Neural cell (in vitro differentiated cells): ENCODE data around the gene TRIO. TPM values are rescaled to one million over a fixed set of nuclear protein-coding genes. Genes with fewer than 3 reads are reported as not detected.

Experiments used
- H2AFZ ChIP-seq: fragments of 200-600, 300-800 bp; sonication (generic), shearing (Covaris generic); 2 replicates; pipeline ENCODE4 v1.6.0; 2014; ENCODE audit warnings: low read depth, mild to moderate bottlenecking, antibody characterized with exemption, low read length, moderate library complexity
- H3F3A ChIP-seq: fragments of 200-600 bp; shearing (Covaris generic); 2 replicates; pipeline ENCODE4 v1.6.1; 2016; ENCODE audit warnings: mild to moderate bottlenecking, moderate library complexity, mixed read lengths, antibody characterized with exemption, low read length; ENCODE audit not compliant: insufficient read depth, poor library complexity, severe bottlenecking
- H3K27ac ChIP-seq: fragments of 200-600, 300-800 bp; sonication (generic), shearing (Covaris generic); 2 replicates; pipeline ENCODE4 v1.5.1; 2014; ENCODE audit warnings: mild to moderate bottlenecking, low read length, moderate library complexity
- H3K27me3 ChIP-seq: fragments of 300-800, 200-600 bp; sonication (generic), shearing (Covaris generic); 2 replicates; pipeline ENCODE4 v1.6.0; 2014; ENCODE audit warnings: mild to moderate bottlenecking, low read depth, low read length, moderate library complexity; ENCODE audit not compliant: insufficient read depth
- H3K36me3 ChIP-seq: fragments of 300-800, 200-600 bp; sonication (generic), shearing (Covaris generic); 2 replicates; pipeline ENCODE4 v1.5.1; 2014; ENCODE audit warnings: mild to moderate bottlenecking, antibody characterized with exemption, low read length, moderate library complexity; ENCODE audit not compliant: insufficient read depth
- H3K4me2 ChIP-seq: fragments of 300-800, 200-600 bp; sonication (generic), shearing (Covaris generic); 2 replicates; pipeline ENCODE4 v1.6.0; 2014; ENCODE audit warnings: mild to moderate bottlenecking, low read length
- H3K4me3 ChIP-seq: fragments of 300-800, 200-600 bp; sonication (generic), shearing (Covaris generic); 2 replicates; pipeline ENCODE4 v1.5.1; 2014; ENCODE audit warnings: mild to moderate bottlenecking, low read length, moderate library complexity
- H3K79me2 ChIP-seq: fragments of 200-600 bp; shearing (Covaris generic); replicated peaks from 2 replicates; pipeline ENCODE4 v1.6.0; 2014; ENCODE audit warnings: mild to moderate bottlenecking, low read length, moderate library complexity; ENCODE audit not compliant: insufficient read depth
- H3K9ac ChIP-seq: fragments of 300-800, 200-600 bp; sonication (generic), shearing (Covaris generic); 2 replicates; pipeline ENCODE4 v1.6.1; 2016; ENCODE audit warnings: mild to moderate bottlenecking, low read length, mixed read lengths
- H3K9me2 ChIP-seq: fragments of 200-600 bp; shearing (Covaris generic); 2 replicates; pipeline ENCODE4 v1.6.1; 2016; ENCODE audit warnings: mild to moderate bottlenecking, low read length, mixed read lengths; ENCODE audit not compliant: insufficient read depth
- H3K9me3 ChIP-seq: fragments of 200-600, 300-800 bp; sonication (generic), shearing (Covaris generic); 2 replicates; pipeline ENCODE4 v1.6.1; 2016; ENCODE audit warnings: mild to moderate bottlenecking, mixed run types, low read length, moderate library complexity, mixed read lengths
- H4K20me1 ChIP-seq: fragments of 200-600 bp; shearing (Covaris generic); 2 replicates; pipeline ENCODE4 v1.6.1; 2016; ENCODE audit warnings: mild to moderate bottlenecking, mixed run types; ENCODE audit not compliant: insufficient read depth
- EP300 ChIP-seq: fragments of 450-650 bp; conservative IDR thresholded peaks from 2 replicates; pipeline ENCODE4 v1.6.1; 2014; ENCODE audit warnings: antibody characterized with exemption, mild to moderate bottlenecking, moderate library complexity; ENCODE audit not compliant: poor library complexity, severe bottlenecking
- EZH2 ChIP-seq: fragments of 200-600, 300-800 bp; shearing (Covaris generic), sonication (generic); IDR thresholded peaks from 2 replicates; pipeline ENCODE4 v1.6.1; 2014; ENCODE audit warnings: antibody characterized with exemption, low read length, borderline replicate concordance, mild to moderate bottlenecking; ENCODE audit not compliant: insufficient read depth, poor library complexity, severe bottlenecking
- MXI1 ChIP-seq: fragments of 450-650 bp; conservative IDR thresholded peaks from 2 replicates; pipeline ENCODE4 v1.6.1; 2014; ENCODE audit warnings: antibody characterized with exemption, mild to moderate bottlenecking; ENCODE audit not compliant: poor library complexity, severe bottlenecking
- POLR2AphosphoS5 ChIP-seq: IDR thresholded peaks from 2 replicates; pipeline ENCODE4 v1.6.1; 2012
- RAD21 ChIP-seq: fragments of 450-650 bp; conservative IDR thresholded peaks from 2 replicates; pipeline ENCODE4 v1.6.1; 2014; ENCODE audit warnings: antibody characterized with exemption, mild to moderate bottlenecking, moderate library complexity
- SMC3 ChIP-seq: fragments of 450-650 bp; conservative IDR thresholded peaks from 2 replicates; pipeline ENCODE4 v1.6.1; 2014; ENCODE audit warnings: antibody characterized with exemption, mild to moderate bottlenecking, moderate library complexity; ENCODE audit not compliant: poor library complexity
- TAF1 ChIP-seq: IDR thresholded peaks from 2 replicates; pipeline ENCODE4 v1.6.1; 2012; ENCODE audit warnings: low read depth
- polyA plus RNA-seq: library from polyadenylated mRNA; depleted of rRNA; stranded (reverse); fragments of >200 nt; gene quantifications from 2 replicates; pipeline ENCODE4 v1.2.3, GENCODE V29; 2014
- TF ChIP-seq, protein P1 (sequence below): fragments of 450-650 bp; IDR thresholded peaks from 2 replicates; pipeline ENCODE4 v1.5.1; 2014; ENCODE audit warnings: antibody characterized with exemption, mild to moderate bottlenecking, moderate library complexity; ENCODE audit not compliant: poor library complexity, severe bottlenecking
- TF ChIP-seq, protein P2 (sequence below): IDR thresholded peaks from 2 replicates; pipeline ENCODE4 v1.6.1; 2012; ENCODE audit warnings: borderline replicate concordance

Gene TRIO
- polyA plus RNA-seq, 1 donor from 2014 or later, result 168 TPM

DNA sequence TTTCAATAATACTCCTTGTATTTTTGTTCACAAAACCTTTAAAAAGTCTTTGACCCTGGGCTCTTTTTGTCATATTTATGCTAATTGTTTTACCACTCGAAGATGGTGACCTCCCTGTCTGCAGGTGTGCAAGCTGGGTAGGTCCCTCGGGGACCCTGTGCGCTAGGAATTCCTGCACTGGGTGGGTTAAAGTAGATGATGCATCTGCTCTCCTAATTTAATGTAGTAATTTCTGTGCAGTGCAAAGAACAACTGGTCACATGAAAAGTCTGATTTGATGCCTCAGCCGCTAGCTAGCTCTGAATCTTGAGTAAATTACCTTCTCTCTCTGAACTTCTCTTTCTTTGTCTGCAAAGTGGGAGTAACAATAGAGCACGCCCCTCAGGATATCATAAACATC lies 299.4 kb downstream of the TRIO start:
- no peaks in the 10 kb centered on the region for H3K27me3 ChIP-seq
- H4K20me1 ChIP-seq, result no peaks in the 10 kb centered on the region
- no peak for TF ChIP-seq RAD21
- TF ChIP-seq MXI1, result no peak
- TF ChIP-seq, protein P1, sequence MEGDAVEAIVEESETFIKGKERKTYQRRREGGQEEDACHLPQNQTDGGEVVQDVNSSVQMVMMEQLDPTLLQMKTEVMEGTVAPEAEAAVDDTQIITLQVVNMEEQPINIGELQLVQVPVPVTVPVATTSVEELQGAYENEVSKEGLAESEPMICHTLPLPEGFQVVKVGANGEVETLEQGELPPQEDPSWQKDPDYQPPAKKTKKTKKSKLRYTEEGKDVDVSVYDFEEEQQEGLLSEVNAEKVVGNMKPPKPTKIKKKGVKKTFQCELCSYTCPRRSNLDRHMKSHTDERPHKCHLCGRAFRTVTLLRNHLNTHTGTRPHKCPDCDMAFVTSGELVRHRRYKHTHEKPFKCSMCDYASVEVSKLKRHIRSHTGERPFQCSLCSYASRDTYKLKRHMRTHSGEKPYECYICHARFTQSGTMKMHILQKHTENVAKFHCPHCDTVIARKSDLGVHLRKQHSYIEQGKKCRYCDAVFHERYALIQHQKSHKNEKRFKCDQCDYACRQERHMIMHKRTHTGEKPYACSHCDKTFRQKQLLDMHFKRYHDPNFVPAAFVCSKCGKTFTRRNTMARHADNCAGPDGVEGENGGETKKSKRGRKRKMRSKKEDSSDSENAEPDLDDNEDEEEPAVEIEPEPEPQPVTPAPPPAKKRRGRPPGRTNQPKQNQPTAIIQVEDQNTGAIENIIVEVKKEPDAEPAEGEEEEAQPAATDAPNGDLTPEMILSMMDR, result no peak
- no peak for TF ChIP-seq EZH2
- TF ChIP-seq SMC3, result no peak
- TF ChIP-seq EP300, result no peak
- TF ChIP-seq TAF1, result no peak
- no peak for TF ChIP-seq POLR2AphosphoS5
- TF ChIP-seq, protein P2, sequence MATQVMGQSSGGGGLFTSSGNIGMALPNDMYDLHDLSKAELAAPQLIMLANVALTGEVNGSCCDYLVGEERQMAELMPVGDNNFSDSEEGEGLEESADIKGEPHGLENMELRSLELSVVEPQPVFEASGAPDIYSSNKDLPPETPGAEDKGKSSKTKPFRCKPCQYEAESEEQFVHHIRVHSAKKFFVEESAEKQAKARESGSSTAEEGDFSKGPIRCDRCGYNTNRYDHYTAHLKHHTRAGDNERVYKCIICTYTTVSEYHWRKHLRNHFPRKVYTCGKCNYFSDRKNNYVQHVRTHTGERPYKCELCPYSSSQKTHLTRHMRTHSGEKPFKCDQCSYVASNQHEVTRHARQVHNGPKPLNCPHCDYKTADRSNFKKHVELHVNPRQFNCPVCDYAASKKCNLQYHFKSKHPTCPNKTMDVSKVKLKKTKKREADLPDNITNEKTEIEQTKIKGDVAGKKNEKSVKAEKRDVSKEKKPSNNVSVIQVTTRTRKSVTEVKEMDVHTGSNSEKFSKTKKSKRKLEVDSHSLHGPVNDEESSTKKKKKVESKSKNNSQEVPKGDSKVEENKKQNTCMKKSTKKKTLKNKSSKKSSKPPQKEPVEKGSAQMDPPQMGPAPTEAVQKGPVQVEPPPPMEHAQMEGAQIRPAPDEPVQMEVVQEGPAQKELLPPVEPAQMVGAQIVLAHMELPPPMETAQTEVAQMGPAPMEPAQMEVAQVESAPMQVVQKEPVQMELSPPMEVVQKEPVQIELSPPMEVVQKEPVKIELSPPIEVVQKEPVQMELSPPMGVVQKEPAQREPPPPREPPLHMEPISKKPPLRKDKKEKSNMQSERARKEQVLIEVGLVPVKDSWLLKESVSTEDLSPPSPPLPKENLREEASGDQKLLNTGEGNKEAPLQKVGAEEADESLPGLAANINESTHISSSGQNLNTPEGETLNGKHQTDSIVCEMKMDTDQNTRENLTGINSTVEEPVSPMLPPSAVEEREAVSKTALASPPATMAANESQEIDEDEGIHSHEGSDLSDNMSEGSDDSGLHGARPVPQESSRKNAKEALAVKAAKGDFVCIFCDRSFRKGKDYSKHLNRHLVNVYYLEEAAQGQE, result no peak
- peak overlapping the region; percentile 48 for H3K4me3 ChIP-seq
- H3K9me2 ChIP-seq, result no peaks in the 10 kb centered on the region
- peaks cover 12% of the 10 kb centered on the region for H3K79me2 ChIP-seq
- H3K9ac ChIP-seq, result no peak overlapping the region
- no peaks in the 10 kb centered on the region for H3K36me3 ChIP-seq
- no peak overlapping the region for H3K4me2 ChIP-seq
- no peak overlapping the region for H2AFZ ChIP-seq
- H3K9me3 ChIP-seq, result no peaks in the 10 kb centered on the region
- H3F3A ChIP-seq, result peaks cover 16% of the 10 kb centered on the region
- peak overlapping the region; percentile 75 for H3K27ac ChIP-seq

DNA sequence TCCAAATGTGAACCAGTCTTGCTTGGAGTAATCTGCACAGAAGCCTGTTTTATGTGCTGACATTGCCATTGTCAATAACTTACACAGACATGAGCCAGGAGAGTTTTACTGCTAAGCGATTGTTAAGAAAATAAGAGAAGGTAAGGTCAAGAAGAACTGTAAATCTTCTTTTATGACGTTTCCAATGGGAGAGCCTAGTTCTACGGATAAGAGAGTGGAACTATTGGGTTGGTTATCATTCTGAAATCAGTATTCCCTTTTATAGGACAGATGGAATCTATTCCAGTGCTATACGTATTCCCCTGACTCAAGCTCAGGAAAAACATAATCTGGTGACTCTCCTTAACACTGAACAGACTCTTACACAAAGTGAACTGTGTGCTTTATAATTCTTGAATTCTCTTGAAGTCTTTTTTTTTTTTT lies 300.5 kb downstream of the TRIO start:
- peaks cover 16% of the 10 kb centered on the region for H3F3A ChIP-seq
- H3K9ac ChIP-seq, result no peak overlapping the region
- no peak overlapping the region for H2AFZ ChIP-seq
- H3K36me3 ChIP-seq, result no peaks in the 10 kb centered on the region
- H3K4me2 ChIP-seq, result no peak overlapping the region
- no peaks in the 10 kb centered on the region for H4K20me1 ChIP-seq
- H3K27me3 ChIP-seq, result no peaks in the 10 kb centered on the region
- no peak overlapping the region for H3K27ac ChIP-seq
- TF ChIP-seq EZH2 (no peak), SMC3 (no peak), EP300 (no peak), TAF1 (no peak)
- TF ChIP-seq, protein P2, result no peak
- no peaks in the 10 kb centered on the region for H3K9me2 ChIP-seq
- H3K9me3 ChIP-seq, result no peaks in the 10 kb centered on the region
- H3K4me3 ChIP-seq, result no peak overlapping the region
- H3K79me2 ChIP-seq, result peaks cover 12% of the 10 kb centered on the region
